CD4-positive, alpha-beta T cell treated with Interferon gamma for 1 hour (primary cell): Measurements from ENCODE around the gene PLXNA2.

Source experiments
- DNase-seq: peaks from one replicate; pipeline ENCODE4 v3.0.0-alpha.2; 2020

PLXNA2 gene

GRCh38 chr1:208085655-208086515 is 158.3 kb downstream of the PLXNA2 start:
- no peak for DNase-seq

DNA sequence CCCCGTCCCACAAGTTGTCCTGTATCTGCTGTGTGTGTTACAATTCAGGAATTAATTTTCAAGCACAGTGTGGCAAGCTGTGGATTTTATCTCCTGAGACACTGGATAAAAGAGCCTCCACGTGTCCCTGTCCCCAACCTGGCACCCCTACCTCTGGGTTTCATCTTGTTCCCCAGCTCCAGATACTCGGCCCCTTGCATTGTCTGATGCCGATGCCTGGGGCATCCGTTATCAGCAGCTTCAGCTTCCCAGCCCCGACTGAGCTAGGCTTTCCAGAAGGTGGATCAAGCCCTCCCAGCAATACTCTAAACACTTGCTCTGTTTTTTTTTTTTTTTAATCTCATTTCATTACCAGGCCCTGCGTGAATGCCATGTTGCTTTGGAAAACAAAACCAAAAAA is 159.4 kb downstream of the PLXNA2 start:
- no peak for DNase-seq

GRCh38 chr1:208084220-208084619 is 160.0 kb downstream of the PLXNA2 start:
- no peak for DNase-seq

- DNase-seq, result no peak
These were observed 160.5 kb downstream of the PLXNA2 start for GRCh38 chr1:208083715-208084085.

DNA sequence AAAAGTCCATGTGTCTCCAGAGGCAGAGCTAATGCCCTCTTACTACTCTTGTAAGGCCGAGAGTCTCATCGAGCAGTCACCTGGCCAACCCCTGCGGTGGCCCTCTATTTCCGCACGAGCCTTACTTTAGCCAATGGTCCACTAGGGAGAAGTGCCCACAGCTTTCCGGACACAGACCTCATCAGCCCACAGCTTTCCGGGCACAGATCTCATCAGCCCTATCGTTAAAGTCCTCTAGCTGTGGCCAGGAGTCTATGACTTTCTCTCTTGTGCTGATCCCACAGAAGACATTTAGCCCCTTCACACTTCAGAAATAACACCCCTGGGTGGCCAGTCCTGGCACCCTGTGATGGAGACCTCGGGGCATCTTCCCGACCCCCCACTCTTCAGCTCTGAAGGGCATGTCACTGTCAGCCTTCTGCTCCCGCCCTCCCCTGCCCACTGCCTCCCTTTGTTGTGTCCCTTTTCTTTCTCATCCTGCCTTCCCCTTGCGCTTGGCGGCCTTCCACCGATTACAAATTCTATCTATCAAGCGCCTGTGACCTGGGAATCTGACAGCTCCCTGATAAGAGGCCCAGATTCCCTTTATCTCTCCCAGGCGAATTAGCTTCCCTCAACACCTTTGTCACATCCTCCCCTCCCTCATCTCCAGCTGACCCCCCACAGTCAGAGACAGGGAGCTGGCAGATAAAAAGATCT is 161.0 kb downstream of the PLXNA2 start:
- no peak for DNase-seq

- no peak for DNase-seq
These were observed 162.2 kb downstream of the PLXNA2 start for GRCh38 chr1:208081972-208082371.

GRCh38 chr1:208080396-208081286 is 163.5 kb downstream of the PLXNA2 start:
- no peak for DNase-seq

- DNase-seq, result no peak
These were observed 165.0 kb downstream of the PLXNA2 start for GRCh38 chr1:208079161-208079560.

- DNase-seq, result no peak
These were observed 165.4 kb downstream of the PLXNA2 start for GRCh38 chr1:208078752-208079151.

DNA sequence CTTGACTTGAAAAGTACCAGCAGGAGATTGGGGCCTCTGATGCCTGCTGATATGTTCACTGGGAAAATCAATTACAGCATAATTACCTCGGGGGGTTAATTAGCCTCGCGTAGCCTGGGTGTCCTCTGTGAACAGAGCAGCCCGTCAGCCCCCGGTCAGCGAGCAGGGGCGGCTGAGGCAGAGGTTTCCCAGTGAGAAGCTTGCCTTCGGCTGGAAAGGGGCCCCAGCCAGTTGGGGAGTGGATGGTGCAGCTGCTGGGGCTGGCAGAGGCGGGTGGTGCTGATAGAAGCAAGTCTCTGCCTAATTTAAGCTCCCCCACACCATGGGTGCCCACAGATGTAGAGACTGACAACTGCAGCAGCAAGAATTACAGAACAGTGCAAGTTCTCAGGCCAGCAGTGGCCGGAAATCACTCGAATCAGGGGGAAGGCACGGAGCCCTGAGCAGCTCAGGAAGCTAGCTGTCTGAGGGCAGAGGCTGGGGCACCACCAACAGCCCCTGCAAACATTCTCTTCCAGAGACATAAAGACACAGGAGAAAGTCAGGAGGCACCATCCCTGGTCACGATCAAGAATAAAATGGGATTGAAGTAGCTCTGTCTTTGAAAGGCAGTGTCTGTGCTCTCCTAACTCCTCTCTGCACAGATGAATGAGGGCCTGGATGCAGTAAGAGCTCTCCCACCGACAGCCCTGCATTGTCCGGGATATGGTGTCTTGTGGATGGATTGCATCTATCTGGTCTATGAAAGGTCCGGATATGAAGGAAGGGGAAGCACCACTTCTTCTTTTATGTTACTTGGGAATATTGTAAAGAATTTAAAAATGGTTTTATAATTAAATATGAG is 166.7 kb downstream of the PLXNA2 start:
- DNase-seq, result no peak

- no peak for DNase-seq
These were observed 169.8 kb downstream of the PLXNA2 start for GRCh38 chr1:208074353-208074752.

DNA sequence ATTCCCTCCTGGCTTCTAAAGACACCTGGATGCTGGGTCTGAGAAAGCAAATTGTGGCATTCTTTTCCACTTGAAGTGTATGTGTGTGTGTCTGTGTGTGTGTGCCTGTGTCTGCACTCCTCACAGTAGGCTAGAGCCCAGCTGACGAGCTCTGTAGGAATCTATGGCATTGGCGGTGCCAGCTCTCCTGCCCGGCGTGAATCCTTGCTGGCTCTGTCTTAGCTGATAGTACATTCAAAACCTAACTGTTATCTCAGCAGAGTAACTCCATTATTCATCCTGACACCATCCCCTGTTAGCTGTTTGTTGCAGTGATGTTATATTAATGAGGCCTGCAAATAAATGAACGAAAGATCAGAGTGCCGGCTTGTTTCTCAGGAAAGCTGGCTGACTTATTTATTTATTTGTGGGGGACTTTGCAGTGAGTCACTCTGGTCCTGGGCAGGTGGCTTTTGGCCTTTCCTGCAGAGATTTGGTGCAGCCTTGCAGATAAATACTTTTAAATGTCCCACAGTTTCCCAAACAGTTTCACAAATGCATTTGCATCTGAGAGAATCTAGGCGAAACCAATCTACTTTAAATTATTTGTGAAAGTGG is 172.7 kb downstream of the PLXNA2 start:
- DNase-seq, result no peak

GRCh38 chr1:208069908-208070307 is 174.3 kb downstream of the PLXNA2 start:
- DNase-seq, result no peak

DNA sequence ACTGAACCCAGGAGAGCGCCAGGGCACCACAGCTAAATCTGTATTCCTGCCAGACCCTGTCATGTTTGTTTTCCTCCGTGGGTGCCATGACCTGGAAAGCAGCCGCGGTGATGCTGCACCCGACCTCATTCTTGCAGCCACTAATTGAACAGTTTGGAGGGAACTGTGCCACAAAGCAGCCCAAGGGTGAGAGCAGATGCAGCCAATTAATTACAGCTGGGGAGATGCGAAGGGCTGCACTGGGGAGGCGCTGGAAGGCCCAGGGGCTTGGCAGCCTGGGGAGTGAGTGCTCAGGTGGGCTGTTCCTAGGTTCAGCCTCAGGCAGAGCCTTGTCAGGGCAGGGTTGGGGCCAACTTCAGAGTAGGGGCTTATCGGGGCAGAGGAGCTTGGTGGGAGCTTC is 174.9 kb downstream of the PLXNA2 start:
- no peak for DNase-seq

DNA sequence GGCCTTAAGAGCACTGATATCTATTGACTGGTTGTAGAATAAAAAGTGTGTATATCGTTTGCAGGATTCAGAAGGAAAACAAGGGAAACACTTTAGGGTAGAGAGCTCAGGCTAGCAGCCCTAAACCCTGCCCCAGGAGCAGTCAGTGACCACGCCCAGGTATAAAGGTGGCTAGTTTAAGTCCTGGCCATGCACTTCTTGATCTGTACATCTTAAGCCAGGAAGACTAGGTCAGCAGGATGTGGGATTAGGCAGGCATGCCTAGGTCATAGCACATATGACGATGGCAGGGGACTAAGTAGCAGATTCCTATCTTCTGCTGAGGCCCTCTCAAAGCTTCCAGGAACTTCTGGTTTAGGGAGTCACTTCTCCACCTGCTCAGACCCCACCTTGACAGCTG is 175.3 kb downstream of the PLXNA2 start:
- no peak for DNase-seq

DNA sequence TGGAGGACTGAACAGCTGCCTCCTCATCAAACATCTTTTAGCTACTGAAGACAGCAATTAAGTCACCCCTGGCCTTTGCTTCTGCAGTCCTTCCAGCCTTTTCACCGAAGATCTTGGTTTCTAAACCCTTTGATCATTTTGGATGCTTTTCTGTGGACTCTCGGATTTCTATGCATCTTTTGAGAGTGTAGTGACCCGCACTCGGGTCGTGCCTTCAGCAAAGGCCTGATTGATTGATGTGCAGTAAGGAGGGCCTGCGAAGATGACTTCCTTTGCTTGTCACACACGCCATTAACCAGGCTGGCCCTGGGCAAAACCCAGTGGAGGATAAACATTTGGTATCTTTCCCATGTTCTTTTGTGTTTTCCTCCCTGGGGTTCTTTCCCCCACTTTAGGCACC is 175.8 kb downstream of the PLXNA2 start:
- DNase-seq, result no peak

DNA sequence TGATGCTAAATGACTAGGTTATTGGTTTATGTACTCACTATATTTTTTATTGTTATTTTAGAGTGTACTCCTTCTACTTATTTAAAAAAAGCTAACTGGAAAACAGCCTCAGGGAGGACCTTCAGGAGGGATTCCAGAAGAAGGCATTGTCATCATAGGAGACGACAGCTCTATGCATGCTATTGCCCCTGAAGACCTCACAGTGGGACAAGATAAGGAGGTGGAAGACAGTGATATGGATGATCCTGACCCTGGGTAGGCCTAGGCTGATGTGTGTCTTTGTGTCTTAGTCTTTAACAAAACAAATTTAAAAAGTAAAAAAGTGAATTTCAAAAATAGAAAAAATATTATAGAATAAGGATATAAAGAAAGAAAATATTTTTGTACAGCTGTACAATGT is 177.6 kb downstream of the PLXNA2 start:
- DNase-seq, result no peak

GRCh38 chr1:208065862-208066261 is 178.3 kb downstream of the PLXNA2 start:
- peak; percentile 23 for DNase-seq

- DNase-seq, result no peak
These were observed 182.6 kb downstream of the PLXNA2 start for GRCh38 chr1:208061632-208062031.

DNA sequence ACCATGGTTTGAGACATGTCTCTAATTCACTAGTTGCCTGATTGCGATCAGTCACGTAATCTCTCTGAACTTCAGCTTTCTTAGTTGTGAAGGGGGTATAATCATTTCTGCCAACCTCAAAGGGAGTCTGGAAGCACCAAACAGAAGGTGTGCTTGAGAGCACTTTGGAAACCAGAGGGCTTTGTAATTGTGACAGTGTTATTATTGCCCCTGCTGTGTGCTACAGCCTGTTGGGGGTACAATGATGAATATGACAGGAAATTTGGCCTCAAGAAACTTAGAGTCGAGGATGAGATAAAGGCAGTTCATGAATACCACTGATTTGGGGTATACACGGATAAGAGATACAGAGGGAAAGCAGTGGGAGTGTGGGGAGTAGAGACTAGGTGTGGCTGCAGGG is 183.1 kb downstream of the PLXNA2 start:
- no peak for DNase-seq

GRCh38 chr1:208060215-208060869 is 183.8 kb downstream of the PLXNA2 start:
- no peak for DNase-seq
